ENCODE results near the gene DGAT2L6.
"Not testable (repeated sequence)": the region's sequence is repeated elsewhere in the genome, so short reads cannot be mapped to it uniquely, and the experiment has no call there.

Gene DGAT2L6

GRCh38 chrX:70196961-70197720, 19.9 kb downstream of the DGAT2L6 start:
- DNase-seq (ENCODE audit: low spot score): no peak

GRCh38 chrX:70201732-70202131, 24.4 kb downstream of the DGAT2L6 start:
- DNase-seq (ENCODE audit: low spot score): no peak

- no peak for DNase-seq (ENCODE audit: low spot score)
These were observed 31.2 kb downstream of the DGAT2L6 start for GRCh38 chrX:70208479-70208878.

GRCh38 chrX:70209570-70209969, 32.3 kb downstream of the DGAT2L6 start:
- not testable (repeated sequence) for DNase-seq (ENCODE audit: low spot score)

- no peak for DNase-seq (ENCODE audit: low spot score)
These were observed 42.9 kb downstream of the DGAT2L6 start for GRCh38 chrX:70219938-70220764.

- DNase-seq (ENCODE audit: low spot score): no peak
These were observed 48.8 kb downstream of the DGAT2L6 start for GRCh38 chrX:70226048-70226447.

- DNase-seq (ENCODE audit: low spot score): no peak
These were observed 49.4 kb downstream of the DGAT2L6 start for GRCh38 chrX:70226687-70227086.

GRCh38 chrX:70231666-70232065, 54.4 kb downstream of the DGAT2L6 start:
- DNase-seq (ENCODE audit: low spot score): no peak

- no peak for DNase-seq (ENCODE audit: low spot score)
These were observed 57.1 kb downstream of the DGAT2L6 start, which contains the start of gene AWAT1 for GRCh38 chrX:70234355-70234754. Gene AWAT1, plus strand, starts transcription at chrX:70234655. Its CDS starts 41 bp downstream, at chrX:70234696.

- no peak for DNase-seq (ENCODE audit: low spot score)
These were observed 63.5 kb downstream of the DGAT2L6 start for GRCh38 chrX:70240751-70241150.

GRCh38 chrX:70241501-70241900, 64.2 kb downstream of the DGAT2L6 start:
- no peak for DNase-seq (ENCODE audit: low spot score)

- not testable (repeated sequence) for DNase-seq (ENCODE audit: low spot score)
These were observed 66.3 kb downstream of the DGAT2L6 start for GRCh38 chrX:70243601-70244000.

- no peak for DNase-seq (ENCODE audit: low spot score)
These were observed 67.6 kb downstream of the DGAT2L6 start for GRCh38 chrX:70244881-70245280.

- DNase-seq (ENCODE audit: low spot score): no peak
These were observed 70.0 kb downstream of the DGAT2L6 start for GRCh38 chrX:70247252-70247651.

GRCh38 chrX:70252491-70252890, 75.2 kb downstream of the DGAT2L6 start:
- no peak for DNase-seq (ENCODE audit: low spot score)

GRCh38 chrX:70253377-70254062, 76.2 kb downstream of the DGAT2L6 start:
- DNase-seq (ENCODE audit: low spot score): no peak

- no peak for DNase-seq (ENCODE audit: low spot score)
These were observed 76.7 kb downstream of the DGAT2L6 start for GRCh38 chrX:70254063-70254400.

GRCh38 chrX:70254909-70255308, 77.6 kb downstream of the DGAT2L6 start:
- no peak for DNase-seq (ENCODE audit: low spot score)
